ENCODE data around the gene AFF3. TPM values are rescaled to one million over a fixed set of nuclear protein-coding genes. Genes with fewer than 3 reads are reported as not detected.

Gene AFF3
- total RNA-seq, 1 experiment from 2014 or later: 0.61 TPM

DNA sequence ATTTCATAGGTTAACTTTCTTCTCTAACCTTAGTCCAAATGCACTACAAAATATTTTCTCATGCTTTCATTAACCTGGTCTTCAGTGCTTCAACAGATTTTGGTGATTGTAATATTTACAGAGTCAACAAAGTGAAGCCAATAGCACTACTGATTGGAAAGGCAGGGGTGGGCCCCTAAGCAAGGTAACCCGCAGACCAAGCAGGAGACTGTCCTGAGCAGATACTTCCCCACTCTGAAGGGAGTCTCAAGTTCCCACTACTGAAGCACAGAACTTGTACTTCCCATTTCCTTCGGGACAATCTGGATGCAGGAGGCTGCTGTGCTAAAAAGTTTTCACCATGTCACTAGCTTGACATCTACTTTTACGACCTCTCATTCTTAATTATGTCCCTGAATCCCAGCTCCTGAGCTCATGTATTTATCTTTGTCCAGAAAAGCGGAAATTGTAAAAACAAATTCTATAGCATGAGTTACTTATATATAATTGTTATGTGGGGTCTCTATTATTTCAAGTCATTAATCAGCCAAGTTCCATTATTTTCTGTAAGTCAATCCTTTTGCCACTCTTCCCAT lies 341.0 kb downstream of the AFF3 start:
- RAD21 ChIA-PET (ENCODE audit: low non-redundant PET in 1 of 2, low total read pairs in 2 of 2, uncharacterized antibody in 2 of 2, unreplicated experiment in 2 of 2): no interaction called here
- DNase-seq (ENCODE audit: low read depth, low spot score) (no peak), ATAC-seq (no peak)
- Histone ChIP-seq H3K27me3 (ENCODE audit: insufficient read depth, low read length) (peaks cover 34% of the 10 kb centered on the region), H3K9me2 (ENCODE audit: insufficient read depth) (no peaks in the 10 kb centered on the region), H3K4me3 (replicated peaks in 1 of 2; ENCODE audit: low read depth in 1 of 2, low read length in 2 of 2) (no peak overlapping the region), H3K4me1 (ENCODE audit: control insufficient read depth in 1 of 2, insufficient read depth in 2 of 2, low read length in 2 of 2) (no peaks in the 10 kb centered on the region), H3K9me3 (ENCODE audit: control insufficient read depth in 1 of 2, insufficient read depth in 1 of 2, low read depth in 1 of 2, low read length in 2 of 2) (peaks cover 0 to 14% of the 10 kb centered on the region in 2 experiments; a peak in 1 of 4 replicates), H2AFZ (ENCODE audit: low read depth, low read length, poor library complexity, severe bottlenecking) (no peak overlapping the region), H3K9ac (ENCODE audit: low read length) (no peak overlapping the region), H3K36me3 (ENCODE audit: control insufficient read depth in 1 of 2, insufficient read depth in 2 of 2, low read length in 2 of 2) (no peaks in the 10 kb centered on the region), H3K27ac (ENCODE audit: low read depth, low read length) (no peak overlapping the region), H4K20me1 (ENCODE audit: insufficient read depth) (no peaks in the 10 kb centered on the region), H3K4me2 (ENCODE audit: low read length) (no peak overlapping the region), H3K79me2 (ENCODE audit: insufficient read depth, low read length) (no peaks in the 10 kb centered on the region)
- no TSS peak for BruUV-seq (replicated peaks)
- TF ChIP-seq EGR1 (IDR thresholded peaks at IDR 0.05; ENCODE audit: low read depth): no peak
- TF ChIP-seq POLR2A (IDR thresholded peaks at IDR 0.05; ENCODE audit: borderline replicate concordance, extremely low read depth, insufficient read depth, insufficient read length): no peak
- TF ChIP-seq FOSL1 (IDR thresholded peaks at IDR 0.05; ENCODE audit: low read depth): no peak
- TF ChIP-seq POLR2AphosphoS5 (IDR thresholded peaks at IDR 0.05; ENCODE audit: low read depth, low read length): no peak
- TF ChIP-seq, protein P1, sequence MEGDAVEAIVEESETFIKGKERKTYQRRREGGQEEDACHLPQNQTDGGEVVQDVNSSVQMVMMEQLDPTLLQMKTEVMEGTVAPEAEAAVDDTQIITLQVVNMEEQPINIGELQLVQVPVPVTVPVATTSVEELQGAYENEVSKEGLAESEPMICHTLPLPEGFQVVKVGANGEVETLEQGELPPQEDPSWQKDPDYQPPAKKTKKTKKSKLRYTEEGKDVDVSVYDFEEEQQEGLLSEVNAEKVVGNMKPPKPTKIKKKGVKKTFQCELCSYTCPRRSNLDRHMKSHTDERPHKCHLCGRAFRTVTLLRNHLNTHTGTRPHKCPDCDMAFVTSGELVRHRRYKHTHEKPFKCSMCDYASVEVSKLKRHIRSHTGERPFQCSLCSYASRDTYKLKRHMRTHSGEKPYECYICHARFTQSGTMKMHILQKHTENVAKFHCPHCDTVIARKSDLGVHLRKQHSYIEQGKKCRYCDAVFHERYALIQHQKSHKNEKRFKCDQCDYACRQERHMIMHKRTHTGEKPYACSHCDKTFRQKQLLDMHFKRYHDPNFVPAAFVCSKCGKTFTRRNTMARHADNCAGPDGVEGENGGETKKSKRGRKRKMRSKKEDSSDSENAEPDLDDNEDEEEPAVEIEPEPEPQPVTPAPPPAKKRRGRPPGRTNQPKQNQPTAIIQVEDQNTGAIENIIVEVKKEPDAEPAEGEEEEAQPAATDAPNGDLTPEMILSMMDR (IDR thresholded peaks at IDR 0.05 in 2 of 3, conservative IDR thresholded peaks at IDR 0.05 in 1 of 3; ENCODE audit: borderline replicate concordance in 1 of 3, insufficient read depth in 1 of 3, low read depth in 2 of 3, low read length in 2 of 3): no peak
- TF ChIP-seq EZH2 (IDR thresholded peaks at IDR 0.05): no peak
- TF ChIP-seq CEBPB (IDR thresholded peaks at IDR 0.05; ENCODE audit: low read depth): no peak
- no peak for TF ChIP-seq ZFX (IDR thresholded peaks at IDR 0.05)
- TF ChIP-seq, protein P2, sequence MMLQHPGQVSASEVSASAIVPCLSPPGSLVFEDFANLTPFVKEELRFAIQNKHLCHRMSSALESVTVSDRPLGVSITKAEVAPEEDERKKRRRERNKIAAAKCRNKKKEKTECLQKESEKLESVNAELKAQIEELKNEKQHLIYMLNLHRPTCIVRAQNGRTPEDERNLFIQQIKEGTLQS (IDR thresholded peaks at IDR 0.05): no peak
- intact Hi-C loops (cut with micrococcal nuclease): no loop called here
- CTCF ChIA-PET: interaction anchor here (1.6 kb wide), 1 partner anchor 242 kb away, joined by 3 read pairs; no protein-coding TSS in a partner anchor
- POLR2A ChIA-PET: no interaction called here

Data from HCT116 (cell line).